Natural killer cell treated with Interleukin-12 subunit alpha and Interleukin-12 subunit beta and Interleukin-15 and Interleukin-18, amount 100 ng/mL, for 72 hours (primary cell): ENCODE measurements around the gene NT5DC3. TPM values are rescaled to one million over a fixed set of nuclear protein-coding genes. Genes with fewer than 3 reads are reported as not detected.

Source experiments
- ATAC-seq, 2 donors: fragments of 150-1000 bp; cut with Tn5 transposase in 1 of 2; sonication (Bioruptor Pico), chemical (Tn5 transposase) in 1 of 2; 2 replicates each; pipeline ENCODE4 v1.10.0; 2021
- DNase-seq: peaks from one replicate; pipeline ENCODE4 v3.0.0; 2022; ENCODE audit warnings: low spot score
- H3K27ac Mint-ChIP-seq, 2 donors: 1 replicate in 1 of 2; 2 replicates in 1 of 2; pipeline ENCODE4 v1.8.0; 2022; ENCODE audit warnings: mixed read lengths in 2 of 2, mild to moderate bottlenecking in 1 of 2, moderate library complexity in 1 of 2
- H3K27me3 Mint-ChIP-seq, 2 donors: 1 replicate in 1 of 2; 2 replicates in 1 of 2; pipeline ENCODE4 v1.8.0; 2022; ENCODE audit warnings: mixed read lengths in 2 of 2
- H3K36me3 Mint-ChIP-seq: one replicate; pipeline ENCODE4 v1.8.0; 2022; ENCODE audit warnings: mixed read lengths
- H3K4me1 Mint-ChIP-seq, 2 donors: 1 replicate in 1 of 2; 2 replicates in 1 of 2; pipeline ENCODE4 v1.8.0; 2022; ENCODE audit warnings: low read depth in 2 of 2, mixed read lengths in 2 of 2, mild to moderate bottlenecking in 1 of 2
- H3K4me3 Mint-ChIP-seq: one replicate; pipeline ENCODE4 v1.8.0; 2022; ENCODE audit warnings: mixed read lengths
- H3K9me3 Mint-ChIP-seq: 2 replicates; pipeline ENCODE4 v1.8.0; 2022; ENCODE audit warnings: mixed read lengths
- total RNA-seq, 2 donors: library from RNA; stranded (reverse); gene quantifications; one replicate each; pipeline ENCODE4 v1.2.3, GENCODE V29; 2022

NT5DC3 gene
- total RNA-seq, 2 donors from 2014 or later = 3.9 to 15.5 TPM

DNA sequence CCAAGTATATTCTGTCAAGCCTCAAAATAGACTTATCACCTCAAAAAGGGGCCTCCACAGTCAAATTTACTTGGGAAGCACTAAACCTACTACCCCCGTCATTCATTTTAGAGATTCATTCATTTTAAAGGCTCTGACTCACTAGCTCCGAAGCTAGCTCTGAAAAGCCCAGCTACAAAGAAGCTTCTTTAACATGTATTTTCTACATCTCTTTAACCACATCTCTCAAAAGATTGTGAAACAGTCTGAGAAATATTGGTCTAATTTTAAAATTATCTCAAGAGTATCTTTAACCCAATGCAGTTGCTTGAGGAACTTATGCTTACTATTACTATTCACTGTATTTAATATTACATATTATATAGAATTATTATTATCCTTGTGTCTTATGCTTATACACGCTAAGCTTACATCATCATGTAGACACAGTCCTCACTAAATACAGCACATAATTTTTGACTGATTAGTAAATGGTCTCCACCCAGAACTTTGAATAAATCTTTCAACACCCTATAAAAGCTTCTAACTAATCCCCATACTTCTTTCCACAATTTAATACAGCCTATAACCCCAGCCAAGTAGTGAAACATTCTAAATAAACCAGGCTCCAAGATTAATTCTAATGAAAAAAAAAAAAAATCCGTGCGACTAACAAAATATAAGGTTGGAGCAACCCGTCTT, 7.8 kb downstream of the NT5DC3 start:
- DNase-seq = no peak
- Mint-ChIP-seq H3K4me1 (no peaks in the 10 kb centered on the region), H3K27ac (no peak overlapping the region), H3K27me3 (peaks cover 6 to 28% of the 10 kb centered on the region in 2 donors), H3K36me3 (no peaks in the 10 kb centered on the region), H3K9me3 (no peaks in the 10 kb centered on the region), H3K4me3 (no peak overlapping the region)
- ATAC-seq = no peak

GRCh38 chr12:103832048-103832997, 8.7 kb downstream of the NT5DC3 start:
- no peaks in the 10 kb centered on the region for H3K9me3 Mint-ChIP-seq
- H3K4me1 Mint-ChIP-seq = no peaks in the 10 kb centered on the region
- ATAC-seq = no peak
- no peak for DNase-seq
- H3K4me3 Mint-ChIP-seq = no peak overlapping the region
- H3K27ac Mint-ChIP-seq = no peak overlapping the region
- peaks cover 5 to 20% of the 10 kb centered on the region in 2 donors for H3K27me3 Mint-ChIP-seq
- H3K36me3 Mint-ChIP-seq = no peaks in the 10 kb centered on the region

GRCh38 chr12:103830730-103831320, 10.2 kb downstream of the NT5DC3 start:
- DNase-seq (no peak), ATAC-seq (no peak)
- Mint-ChIP-seq H3K4me1 (no peaks in the 10 kb centered on the region), H3K9me3 (no peaks in the 10 kb centered on the region), H3K36me3 (no peaks in the 10 kb centered on the region), H3K4me3 (no peak overlapping the region), H3K27ac (no peak overlapping the region), H3K27me3 (peaks cover 9 to 20% of the 10 kb centered on the region in 2 donors)

GRCh38 chr12:103830025-103830725, 10.9 kb downstream of the NT5DC3 start:
- Mint-ChIP-seq H3K36me3 (no peaks in the 10 kb centered on the region), H3K27me3 (peaks cover 9 to 20% of the 10 kb centered on the region in 2 donors), H3K4me3 (no peak overlapping the region), H3K27ac (no peak overlapping the region), H3K9me3 (no peaks in the 10 kb centered on the region), H3K4me1 (no peaks in the 10 kb centered on the region)
- ATAC-seq (no peak), DNase-seq (no peak)

- no peak for ATAC-seq
- no peaks in the 10 kb centered on the region for H3K36me3 Mint-ChIP-seq
- H3K27me3 Mint-ChIP-seq = peaks cover 9 to 20% of the 10 kb centered on the region in 2 donors
- no peak for DNase-seq
- no peak overlapping the region for H3K4me3 Mint-ChIP-seq
- H3K9me3 Mint-ChIP-seq = no peaks in the 10 kb centered on the region
- H3K4me1 Mint-ChIP-seq = no peaks in the 10 kb centered on the region
- no peak overlapping the region for H3K27ac Mint-ChIP-seq
Observed at GRCh38 chr12:103829092-103829491, 11.9 kb downstream of the NT5DC3 start.

- Mint-ChIP-seq H3K4me1 (no peaks in the 10 kb centered on the region), H3K27me3 (peaks cover 9 to 20% of the 10 kb centered on the region in 2 donors), H3K9me3 (no peaks in the 10 kb centered on the region), H3K27ac (no peak overlapping the region), H3K4me3 (no peak overlapping the region), H3K36me3 (no peaks in the 10 kb centered on the region)
- DNase-seq = no peak
- no peak for ATAC-seq
Observed at GRCh38 chr12:103827911-103828391, 13.1 kb downstream of the NT5DC3 start.

DNA sequence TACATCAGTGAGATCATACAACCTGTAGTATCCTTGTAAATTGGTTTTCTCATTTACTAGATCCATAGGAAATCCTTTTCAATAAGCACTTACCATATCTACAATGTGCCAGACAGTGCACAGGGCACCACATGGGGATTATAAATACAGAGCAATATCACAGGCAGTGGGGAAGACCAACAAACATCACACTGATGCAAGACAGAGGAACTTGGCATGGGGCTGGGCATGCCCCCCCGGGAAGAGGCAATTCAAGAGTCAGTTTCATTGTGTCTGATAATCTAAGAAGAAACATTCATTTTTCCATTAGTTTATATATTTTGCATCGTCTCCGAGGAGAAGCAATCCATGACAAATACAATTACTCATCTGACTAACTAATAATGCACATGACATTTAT, 16.2 kb downstream of the NT5DC3 start:
- Mint-ChIP-seq H3K4me1 (no peaks in the 10 kb centered on the region), H3K9me3 (no peaks in the 10 kb centered on the region), H3K36me3 (no peaks in the 10 kb centered on the region), H3K27me3 (peaks cover 6 to 8% of the 10 kb centered on the region in 2 donors), H3K4me3 (no peak overlapping the region), H3K27ac (no peak overlapping the region)
- ATAC-seq (no peak), DNase-seq (no peak)

DNA sequence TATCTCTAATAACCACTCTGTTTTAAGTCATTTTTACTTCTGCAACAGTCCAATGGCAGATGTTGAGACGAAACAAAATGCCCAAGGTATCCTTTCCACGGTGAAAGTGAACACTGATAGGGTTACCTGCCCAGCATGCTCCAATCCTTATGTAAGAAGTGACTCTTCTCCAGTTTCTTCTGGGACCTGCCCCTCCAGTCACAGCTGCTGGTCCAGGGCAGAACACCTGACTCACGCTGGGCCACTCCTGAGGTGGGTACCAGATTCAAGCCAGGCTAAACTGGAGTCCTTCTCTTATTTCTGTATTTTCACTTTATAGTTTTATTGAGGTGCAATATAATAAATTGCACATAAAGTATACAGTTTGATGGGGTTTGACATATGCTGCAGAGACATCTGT, 16.7 kb downstream of the NT5DC3 start:
- no peaks in the 10 kb centered on the region for H3K36me3 Mint-ChIP-seq
- no peak for DNase-seq
- no peaks in the 10 kb centered on the region for H3K9me3 Mint-ChIP-seq
- no peak for ATAC-seq
- no peak overlapping the region for H3K27ac Mint-ChIP-seq
- no peak overlapping the region for H3K4me3 Mint-ChIP-seq
- no peaks in the 10 kb centered on the region for H3K4me1 Mint-ChIP-seq
- peaks cover under 1 to 8% of the 10 kb centered on the region in 2 donors for H3K27me3 Mint-ChIP-seq

DNA sequence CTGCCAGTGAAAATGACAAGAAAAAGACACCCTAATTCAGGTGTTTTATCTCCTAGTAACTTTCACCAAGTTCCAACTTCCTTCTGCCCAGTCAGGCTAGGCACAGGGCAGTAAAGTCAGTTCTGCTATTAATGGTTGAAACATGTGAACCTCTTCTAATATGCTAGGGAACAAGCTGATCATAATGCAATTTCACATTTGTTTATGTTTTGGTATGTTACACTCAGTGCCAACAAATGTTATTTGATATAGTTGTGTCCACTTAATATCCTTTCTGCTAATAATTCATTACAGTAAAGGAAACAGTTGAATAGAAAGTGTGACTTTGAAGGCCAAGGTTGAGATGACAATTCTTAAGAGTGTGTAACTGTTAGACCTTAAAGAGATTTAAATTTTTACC, 17.2 kb downstream of the NT5DC3 start:
- no peaks in the 10 kb centered on the region for H3K9me3 Mint-ChIP-seq
- H3K36me3 Mint-ChIP-seq = no peaks in the 10 kb centered on the region
- DNase-seq = no peak
- H3K4me1 Mint-ChIP-seq = peaks cover 0 to 2% of the 10 kb centered on the region in 2 donors
- no peak overlapping the region for H3K4me3 Mint-ChIP-seq
- H3K27me3 Mint-ChIP-seq = peaks cover 0 to 8% of the 10 kb centered on the region in 2 donors
- H3K27ac Mint-ChIP-seq = no peak overlapping the region
- no peak for ATAC-seq

DNA sequence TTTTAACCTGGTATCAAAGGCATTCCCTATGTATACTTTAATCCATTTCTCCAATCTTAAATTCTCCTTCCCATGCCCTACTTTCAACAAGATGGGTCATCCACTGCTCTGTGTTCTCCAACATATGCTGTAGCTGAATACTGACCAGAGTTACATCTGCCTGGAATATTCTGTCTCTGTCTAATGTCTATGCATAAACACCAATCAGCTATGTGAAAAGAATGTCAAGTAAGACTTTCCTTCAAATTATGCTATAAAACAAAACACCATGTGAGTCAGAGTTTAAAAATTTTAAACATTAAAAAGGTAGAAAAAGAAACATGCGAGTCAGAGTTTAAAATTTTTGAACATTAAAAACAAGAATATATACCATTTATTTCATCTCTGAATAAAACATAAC, 19.3 kb downstream of the NT5DC3 start:
- ATAC-seq = no peak
- Mint-ChIP-seq H3K36me3 (no peaks in the 10 kb centered on the region), H3K9me3 (no peaks in the 10 kb centered on the region)

DNA sequence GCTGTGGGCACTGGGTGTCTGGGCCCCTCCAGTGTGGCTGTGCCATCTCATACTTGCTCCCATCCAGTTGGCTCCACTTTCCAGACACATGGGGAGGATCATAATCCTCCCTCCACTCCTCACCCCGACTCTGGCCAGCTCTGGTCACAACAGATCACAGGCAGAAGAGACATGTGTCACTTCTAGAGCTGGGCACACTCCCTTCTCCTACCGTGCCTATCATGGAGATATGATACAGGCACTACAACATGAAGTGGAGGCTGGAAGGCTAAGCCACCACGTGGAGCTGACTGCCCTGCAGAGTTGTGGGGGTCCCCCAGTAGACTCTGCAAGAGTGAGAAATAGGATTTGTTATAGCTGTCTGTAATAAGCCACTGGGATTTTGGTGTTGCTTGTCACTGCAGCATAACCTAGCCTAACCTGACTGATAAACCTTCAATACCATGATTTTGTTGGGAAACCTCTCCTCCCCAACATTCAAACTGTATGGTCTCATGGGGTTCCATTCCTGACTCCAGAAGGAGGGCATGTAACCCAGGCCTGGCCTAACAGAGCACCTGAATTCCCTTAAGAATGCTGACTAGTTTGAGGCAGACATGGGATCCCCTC, 20.0 kb downstream of the NT5DC3 start:
- DNase-seq (no peak), ATAC-seq (no peak)
- no peak overlapping the region for H3K27ac Mint-ChIP-seq
- H3K4me3 Mint-ChIP-seq = no peak overlapping the region
- H3K9me3 Mint-ChIP-seq = no peaks in the 10 kb centered on the region
- H3K36me3 Mint-ChIP-seq = no peaks in the 10 kb centered on the region
- peaks cover 0 to 2% of the 10 kb centered on the region in 2 donors for H3K4me1 Mint-ChIP-seq
- peaks cover 0 to under 1% of the 10 kb centered on the region in 2 donors for H3K27me3 Mint-ChIP-seq

More for the DNA sequence above, 19.3 kb downstream of the NT5DC3 start:
- no peak overlapping the region for H3K4me3 Mint-ChIP-seq
- DNase-seq = no peak
- peaks cover 0 to 5% of the 10 kb centered on the region in 2 donors for H3K27me3 Mint-ChIP-seq
- peaks cover 0 to 2% of the 10 kb centered on the region in 2 donors for H3K4me1 Mint-ChIP-seq
- no peak overlapping the region for H3K27ac Mint-ChIP-seq

GRCh38 chr12:103820361-103820760, 20.7 kb downstream of the NT5DC3 start:
- H3K36me3 Mint-ChIP-seq = no peaks in the 10 kb centered on the region
- H3K9me3 Mint-ChIP-seq = no peaks in the 10 kb centered on the region
- ATAC-seq = no peak
- H3K27ac Mint-ChIP-seq = no peak overlapping the region
- peaks cover 0 to 2% of the 10 kb centered on the region in 2 donors for H3K4me1 Mint-ChIP-seq
- no peaks in the 10 kb centered on the region for H3K27me3 Mint-ChIP-seq
- no peak overlapping the region for H3K4me3 Mint-ChIP-seq
- DNase-seq = no peak

- H3K4me3 Mint-ChIP-seq = no peak overlapping the region
- no peaks in the 10 kb centered on the region for H3K27me3 Mint-ChIP-seq
- peaks cover 0 to 2% of the 10 kb centered on the region in 2 donors for H3K4me1 Mint-ChIP-seq
- H3K27ac Mint-ChIP-seq = no peak overlapping the region
- no peak for DNase-seq
- no peaks in the 10 kb centered on the region for H3K9me3 Mint-ChIP-seq
- no peak for ATAC-seq
- no peaks in the 10 kb centered on the region for H3K36me3 Mint-ChIP-seq
Observed at GRCh38 chr12:103819892-103820291, 21.1 kb downstream of the NT5DC3 start.
